Small intestine (tissue), 7 donors: Measurements from ENCODE around the gene MPRIP. TPM values are rescaled to one million over a fixed set of nuclear protein-coding genes. Genes with fewer than 3 reads are reported as not detected.

Experiments used
- DNase-seq, 2 donors: peaks; one replicate each; pipeline versions ENCODE4 v3.0.0 to v3.0.0-alpha.2; 2013
- FAIRE-seq: peaks from 2 replicates; lab custom pipeline; 2012; peaks lifted over from hg19 to GRCh38; lab: Jason Lieb, UNC
- H3K27ac ChIP-seq, 3 donors: one replicate each; pipeline ENCODE4 v1.5.1; 2013; ENCODE audit warnings: low read length in 2 of 3, mild to moderate bottlenecking in 2 of 3, control low read depth in 1 of 3, inconsistent platforms in 1 of 3, low read depth in 1 of 3, moderate library complexity in 1 of 3
- H3K27me3 ChIP-seq, 3 donors: one replicate each; pipeline ENCODE4 v1.6.1; 2013; ENCODE audit warnings: low read length in 3 of 3, inconsistent platforms in 1 of 3; ENCODE audit not compliant: control insufficient read depth in 3 of 3, insufficient read depth in 3 of 3
- H3K36me3 ChIP-seq, 3 donors: one replicate each; pipeline ENCODE4 v1.6.1; 2013; ENCODE audit warnings: low read length in 3 of 3, inconsistent platforms in 1 of 3, low read depth in 1 of 3, mild to moderate bottlenecking in 1 of 3, moderate library complexity in 1 of 3; ENCODE audit not compliant: control insufficient read depth in 3 of 3, insufficient read depth in 2 of 3
- H3K4me1 ChIP-seq, 3 donors: one replicate each; pipeline ENCODE4 v1.6.1; 2013; ENCODE audit warnings: low read length in 2 of 3, inconsistent platforms in 1 of 3, low read depth in 1 of 3, mild to moderate bottlenecking in 1 of 3, moderate library complexity in 1 of 3; ENCODE audit not compliant: control insufficient read depth in 3 of 3, insufficient read depth in 2 of 3
- H3K4me3 ChIP-seq, 3 donors: one replicate each; pipeline ENCODE4 v1.5.1; 2013; ENCODE audit warnings: low read length in 3 of 3, control low read depth in 1 of 3, inconsistent platforms in 1 of 3, low read depth in 1 of 3, mild to moderate bottlenecking in 1 of 3, moderate library complexity in 1 of 3
- H3K9me3 ChIP-seq, 2 donors: one replicate each; pipeline ENCODE4 v1.6.1; 2013; ENCODE audit warnings: low read depth in 1 of 2, low read length in 1 of 2; ENCODE audit not compliant: control insufficient read depth in 2 of 2, insufficient read depth in 1 of 2
- WGBS, 3 donors: extraction: QIAGEN DNeasy Blood & Tissue Kit; methylation state at CpG; one replicate each; pipeline ENCODE4 v1.1.7; 2013; 5-methylcytosine and 5-hydroxymethylcytosine counted together
- polyA plus RNA-seq, 4 donors: library from polyadenylated mRNA; stranded (reverse) in 3 of 4; unstranded in 1 of 4; fragments of 200-250 nt in 3 of 4; fragments of 120-200 nt in 1 of 4; gene quantifications; one replicate each; pipeline versions ENCODE4 v1.2.1 to v1.2.3, GENCODE V29; 2013
- donor health status: healthy with polysubstance abuse.
- donor health status: control.
- donor health status: control.
- donor health status: Bipolar disorder and iron deficiency.
- donor health status: healthy.

MPRIP gene
- polyA plus RNA-seq, 4 donors, result 98.9 to 233 (median 190) TPM

GRCh38 chr17:17228521-17229279, 186.4 kb downstream of the MPRIP start:
- H3K27me3 ChIP-seq, result no peaks in the 10 kb centered on the region
- no peaks in the 10 kb centered on the region for H3K9me3 ChIP-seq
- 94 to 95% (median 95%) methylated on average over 17 of the region's 17 CpGs for WGBS, 3 donors
- DNase-seq, result no peak
- no peak overlapping the region for H3K4me3 ChIP-seq
- FAIRE-seq, result no peak
- no peak overlapping the region for H3K27ac ChIP-seq
- H3K4me1 ChIP-seq, result peaks cover 0 to 14% (median 2%) of the 10 kb centered on the region in 3 donors
- peaks cover 21 to 96% (median 49%) of the 10 kb centered on the region in 3 donors for H3K36me3 ChIP-seq

GRCh38 chr17:17229416-17230384, 187.4 kb downstream of the MPRIP start:
- Histone ChIP-seq H3K9me3 (no peaks in the 10 kb centered on the region), H3K27ac (no peak overlapping the region), H3K4me1 (peaks cover 0 to 14% (median 2%) of the 10 kb centered on the region in 3 donors), H3K27me3 (no peaks in the 10 kb centered on the region), H3K36me3 (peaks cover 18 to 86% (median 48%) of the 10 kb centered on the region in 3 donors), H3K4me3 (no peak overlapping the region)
- WGBS, 3 donors, result 92 to 94% (median 93%) methylated on average over 26 of the region's 26 CpGs
- DNase-seq (no peak), FAIRE-seq (no peak)

- 57 to 72% (median 59%) methylated on average over 16 of the region's 16 CpGs for WGBS, 3 donors
- Histone ChIP-seq H3K4me1 (peaks cover 0 to 24% (median 2%) of the 10 kb centered on the region in 3 donors), H3K27ac (peak overlapping the region in 1 of 3 donors; percentile 61), H3K9me3 (no peaks in the 10 kb centered on the region), H3K27me3 (no peaks in the 10 kb centered on the region), H3K36me3 (peaks cover 10 to 67% (median 32%) of the 10 kb centered on the region in 3 donors), H3K4me3 (no peak overlapping the region)
- FAIRE-seq, result no peak
- peak; percentile 55 to 77 for DNase-seq
Observed at GRCh38 chr17:17231621-17232302, 189.5 kb downstream of the MPRIP start.

GRCh38 chr17:17232303-17232621, 190.0 kb downstream of the MPRIP start:
- Histone ChIP-seq H3K27me3 (no peaks in the 10 kb centered on the region), H3K36me3 (peaks cover 10 to 62% (median 30%) of the 10 kb centered on the region in 3 donors), H3K4me3 (no peak overlapping the region), H3K9me3 (no peaks in the 10 kb centered on the region), H3K27ac (peak overlapping the region in 1 of 3 donors; percentile 61), H3K4me1 (peaks cover 0 to 24% (median 2%) of the 10 kb centered on the region in 3 donors)
- 61 to 68% (median 64%) methylated on average over 11 of the region's 11 CpGs for WGBS, 3 donors
- peak in 1 of 2 donors; percentile 15 for DNase-seq
- no peak for FAIRE-seq

GRCh38 chr17:17235212-17236174, 193.2 kb downstream of the MPRIP start:
- FAIRE-seq (no peak), DNase-seq (peak; percentile 5 to 78)
- Histone ChIP-seq H3K4me3 (peak overlapping the region; percentile 81 to 89 (median 88)), H3K4me1 (peaks cover 0 to 24% (median 2%) of the 10 kb centered on the region in 3 donors), H3K27ac (peak overlapping the region; percentile 57 to 98 (median 91)), H3K27me3 (no peaks in the 10 kb centered on the region), H3K9me3 (no peaks in the 10 kb centered on the region), H3K36me3 (peaks cover 0 to 30% (median 7%) of the 10 kb centered on the region in 3 donors)
- WGBS, 3 donors, result 51 to 54% (median 52%) methylated on average over 19 of the region's 19 CpGs

- FAIRE-seq (no peak), DNase-seq (peak; percentile 73 to 87)
- H3K9me3 ChIP-seq, result no peaks in the 10 kb centered on the region
- H3K36me3 ChIP-seq, result peaks cover 0 to 20% (median 1%) of the 10 kb centered on the region in 3 donors
- peaks cover 0 to 24% (median 2%) of the 10 kb centered on the region in 3 donors for H3K4me1 ChIP-seq
- peak overlapping the region; percentile 81 to 89 (median 88) for H3K4me3 ChIP-seq
- WGBS, 3 donors, result 1 to 3% (median 1%) methylated on average over 31 of the region's 31 CpGs
- H3K27me3 ChIP-seq, result no peaks in the 10 kb centered on the region
- peak overlapping the region; percentile 88 to 98 (median 91) for H3K27ac ChIP-seq
Observed at GRCh38 chr17:17236295-17237025, 194.2 kb downstream of the MPRIP start.
